SK-N-SH (cell line): Measurements from ENCODE around the gene CDCP1.

ENCODE experiments used
- EP300 ChIP-seq, 2 experiments: IDR thresholded peaks; 2 replicates each; pipeline versions ENCODE4 v1.4.0 to v1.6.1; 2012; ENCODE audit warnings: borderline replicate concordance in 1 of 2, low read depth in 1 of 2, low read length in 1 of 2
- JUND ChIP-seq: IDR thresholded peaks from 2 replicates; pipeline ENCODE4 v1.4.0; 2012
- MEF2A ChIP-seq: IDR thresholded peaks from 2 replicates; pipeline ENCODE4 v1.4.0; 2012; ENCODE audit warnings: low read depth, borderline replicate concordance
- MXI1 ChIP-seq: IDR thresholded peaks from 2 replicates; pipeline ENCODE4 v1.6.1; 2012; ENCODE audit warnings: mild to moderate bottlenecking, low read depth, low read length, improper control_type of control experiment
- NRF1 ChIP-seq: IDR thresholded peaks from 2 replicates; pipeline ENCODE4 v1.6.1; 2012; ENCODE audit warnings: low read depth, mild to moderate bottlenecking, low read length
- RAD21 ChIP-seq: IDR thresholded peaks from 2 replicates; pipeline ENCODE4 v1.6.1; 2012; ENCODE audit warnings: mild to moderate bottlenecking, low read length
- RFX5 ChIP-seq: IDR thresholded peaks from 2 replicates; pipeline ENCODE4 v1.6.1; 2012; ENCODE audit warnings: mild to moderate bottlenecking, improper control_type of control experiment, low read length
- SIN3A ChIP-seq: IDR thresholded peaks from 2 replicates; pipeline ENCODE4 v1.6.1; 2012; ENCODE audit warnings: low read depth, mild to moderate bottlenecking, low read length, moderate library complexity, borderline replicate concordance
- YY1 ChIP-seq: IDR thresholded peaks from 2 replicates; pipeline ENCODE4 v1.4.0; 2012; ENCODE audit warnings: low read depth, mild to moderate bottlenecking
- TF ChIP-seq, protein P1 (sequence below): fragments of 200-600 bp; sonication (generic); IDR thresholded peaks from 2 replicates; pipeline ENCODE4 v1.6.1; 2017; ENCODE audit warnings: antibody characterized with exemption, mild to moderate bottlenecking, moderate library complexity
- TF ChIP-seq, protein P2 (sequence below): IDR thresholded peaks from 2 replicates; pipeline ENCODE4 v1.6.1; 2012; ENCODE audit warnings: mild to moderate bottlenecking, low read depth, low read length, moderate library complexity

DNA sequence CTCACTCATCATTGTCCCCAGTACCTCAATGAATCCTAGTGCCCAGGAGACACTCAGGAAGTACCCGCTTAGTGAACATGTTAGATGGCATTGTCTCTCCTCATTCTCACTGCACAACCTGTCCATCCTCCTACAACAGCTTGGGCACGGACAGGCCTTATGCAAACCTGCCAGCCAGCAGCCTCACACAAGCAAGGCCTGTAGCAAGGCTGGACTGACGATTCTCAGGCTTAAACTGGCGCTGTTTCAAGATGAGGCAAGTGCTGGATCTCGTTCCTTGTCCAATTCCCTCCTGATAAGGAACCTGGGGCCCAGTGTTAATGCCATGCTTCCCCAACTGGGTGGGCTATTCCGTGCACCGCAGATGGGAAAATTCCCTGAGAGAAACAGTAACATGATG lies 59.0 kb downstream of the CDCP1 start:
- TF ChIP-seq, protein P1, sequence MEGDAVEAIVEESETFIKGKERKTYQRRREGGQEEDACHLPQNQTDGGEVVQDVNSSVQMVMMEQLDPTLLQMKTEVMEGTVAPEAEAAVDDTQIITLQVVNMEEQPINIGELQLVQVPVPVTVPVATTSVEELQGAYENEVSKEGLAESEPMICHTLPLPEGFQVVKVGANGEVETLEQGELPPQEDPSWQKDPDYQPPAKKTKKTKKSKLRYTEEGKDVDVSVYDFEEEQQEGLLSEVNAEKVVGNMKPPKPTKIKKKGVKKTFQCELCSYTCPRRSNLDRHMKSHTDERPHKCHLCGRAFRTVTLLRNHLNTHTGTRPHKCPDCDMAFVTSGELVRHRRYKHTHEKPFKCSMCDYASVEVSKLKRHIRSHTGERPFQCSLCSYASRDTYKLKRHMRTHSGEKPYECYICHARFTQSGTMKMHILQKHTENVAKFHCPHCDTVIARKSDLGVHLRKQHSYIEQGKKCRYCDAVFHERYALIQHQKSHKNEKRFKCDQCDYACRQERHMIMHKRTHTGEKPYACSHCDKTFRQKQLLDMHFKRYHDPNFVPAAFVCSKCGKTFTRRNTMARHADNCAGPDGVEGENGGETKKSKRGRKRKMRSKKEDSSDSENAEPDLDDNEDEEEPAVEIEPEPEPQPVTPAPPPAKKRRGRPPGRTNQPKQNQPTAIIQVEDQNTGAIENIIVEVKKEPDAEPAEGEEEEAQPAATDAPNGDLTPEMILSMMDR, result no peak
- TF ChIP-seq, protein P2, sequence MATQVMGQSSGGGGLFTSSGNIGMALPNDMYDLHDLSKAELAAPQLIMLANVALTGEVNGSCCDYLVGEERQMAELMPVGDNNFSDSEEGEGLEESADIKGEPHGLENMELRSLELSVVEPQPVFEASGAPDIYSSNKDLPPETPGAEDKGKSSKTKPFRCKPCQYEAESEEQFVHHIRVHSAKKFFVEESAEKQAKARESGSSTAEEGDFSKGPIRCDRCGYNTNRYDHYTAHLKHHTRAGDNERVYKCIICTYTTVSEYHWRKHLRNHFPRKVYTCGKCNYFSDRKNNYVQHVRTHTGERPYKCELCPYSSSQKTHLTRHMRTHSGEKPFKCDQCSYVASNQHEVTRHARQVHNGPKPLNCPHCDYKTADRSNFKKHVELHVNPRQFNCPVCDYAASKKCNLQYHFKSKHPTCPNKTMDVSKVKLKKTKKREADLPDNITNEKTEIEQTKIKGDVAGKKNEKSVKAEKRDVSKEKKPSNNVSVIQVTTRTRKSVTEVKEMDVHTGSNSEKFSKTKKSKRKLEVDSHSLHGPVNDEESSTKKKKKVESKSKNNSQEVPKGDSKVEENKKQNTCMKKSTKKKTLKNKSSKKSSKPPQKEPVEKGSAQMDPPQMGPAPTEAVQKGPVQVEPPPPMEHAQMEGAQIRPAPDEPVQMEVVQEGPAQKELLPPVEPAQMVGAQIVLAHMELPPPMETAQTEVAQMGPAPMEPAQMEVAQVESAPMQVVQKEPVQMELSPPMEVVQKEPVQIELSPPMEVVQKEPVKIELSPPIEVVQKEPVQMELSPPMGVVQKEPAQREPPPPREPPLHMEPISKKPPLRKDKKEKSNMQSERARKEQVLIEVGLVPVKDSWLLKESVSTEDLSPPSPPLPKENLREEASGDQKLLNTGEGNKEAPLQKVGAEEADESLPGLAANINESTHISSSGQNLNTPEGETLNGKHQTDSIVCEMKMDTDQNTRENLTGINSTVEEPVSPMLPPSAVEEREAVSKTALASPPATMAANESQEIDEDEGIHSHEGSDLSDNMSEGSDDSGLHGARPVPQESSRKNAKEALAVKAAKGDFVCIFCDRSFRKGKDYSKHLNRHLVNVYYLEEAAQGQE, result no peak
- TF ChIP-seq RFX5 (no peak), JUND (no peak), EP300 (IDR thresholded peaks at IDR 0.05; ENCODE audit: borderline replicate concordance in 1 of 2, low read depth in 1 of 2, low read length in 1 of 2) (no peak), YY1 (no peak), NRF1 (no peak), RAD21 (no peak), SIN3A (no peak), MEF2A (no peak), MXI1 (no peak)
